HEK293T (cell line): Measurements from ENCODE around the gene KRT15.

Source experiments
- CTCF ChIA-PET: fragments of 350-600 bp; formaldehyde crosslinking; extraction: SDS; loops from one replicate; lab custom pipeline; 2021; ENCODE audit warnings: antibody characterized with exemption, inconsistent platforms; lab: Yijun Ruan, JAX
- POLR2A ChIA-PET: fragments of 350-600 bp; formaldehyde crosslinking; extraction: SDS; loops from one replicate; lab custom pipeline; 2020; ENCODE audit warnings: antibody characterized with exemption, inconsistent platforms; lab: Yijun Ruan, JAX
- DNase-seq: peaks from one replicate; pipeline ENCODE4 v3.0.0; 2012; ENCODE audit warnings: mixed read lengths; ENCODE audit errors: extremely low spot score
- ARNT ChIP-seq: fragments of 450-650 bp; IDR thresholded peaks from 2 replicates; pipeline ENCODE4 v1.6.1; 2017; ENCODE audit warnings: mild to moderate bottlenecking
- BHLHE40 ChIP-seq: fragments of 450-650 bp; IDR thresholded peaks from 2 replicates; pipeline ENCODE4 v1.6.1; 2016; ENCODE audit warnings: mild to moderate bottlenecking, moderate library complexity, borderline replicate concordance
- CTBP1 ChIP-seq: fragments of 450-650 bp; IDR thresholded peaks from 2 replicates; pipeline ENCODE4 v1.6.1; 2016; ENCODE audit warnings: borderline replicate concordance
- ELF4 ChIP-seq: fragments of 450-650 bp; IDR thresholded peaks from 2 replicates; pipeline ENCODE4 v1.6.1; 2017; ENCODE audit warnings: antibody characterized with exemption
- FOXA1 ChIP-seq: fragments of 450-650 bp; IDR thresholded peaks from 2 replicates; pipeline ENCODE4 v1.6.1; 2016; ENCODE audit warnings: mild to moderate bottlenecking
- FOXK2 ChIP-seq: fragments of 450-650 bp; IDR thresholded peaks from 2 replicates; pipeline ENCODE4 v1.6.1; 2016; ENCODE audit warnings: mild to moderate bottlenecking
- FOXM1 ChIP-seq: fragments of 450-650 bp; IDR thresholded peaks from 2 replicates; pipeline ENCODE4 v1.6.1; 2017; ENCODE audit warnings: mild to moderate bottlenecking, borderline replicate concordance
- HDGF ChIP-seq: fragments of 450-650 bp; IDR thresholded peaks from 2 replicates; pipeline ENCODE4 v1.6.1; 2017; ENCODE audit warnings: antibody characterized with exemption, borderline replicate concordance
- L3MBTL2 ChIP-seq: fragments of 450-650 bp; conservative IDR thresholded peaks from 2 replicates; pipeline ENCODE4 v1.6.1; 2016; ENCODE audit warnings: mild to moderate bottlenecking
- LEF1 ChIP-seq: fragments of 450-650 bp; IDR thresholded peaks from 2 replicates; pipeline ENCODE4 v1.6.1; 2017; ENCODE audit warnings: mild to moderate bottlenecking, borderline replicate concordance
- NFRKB ChIP-seq: fragments of 450-650 bp; IDR thresholded peaks from 2 replicates; pipeline ENCODE4 v1.6.1; 2016; ENCODE audit warnings: mild to moderate bottlenecking, moderate library complexity
- SP1 ChIP-seq: fragments of 450-650 bp; IDR thresholded peaks from 2 replicates; pipeline ENCODE4 v1.6.1; 2017
- SUZ12 ChIP-seq: fragments of 450-650 bp; IDR thresholded peaks from 2 replicates; pipeline ENCODE4 v1.6.1; 2016; ENCODE audit warnings: mild to moderate bottlenecking
- TARDBP ChIP-seq: fragments of 450-650 bp; IDR thresholded peaks from 2 replicates; pipeline ENCODE4 v1.6.1; 2016
- ZNF384 ChIP-seq: fragments of 450-650 bp; IDR thresholded peaks from 2 replicates; pipeline ENCODE4 v1.6.1; 2016
- TF ChIP-seq, protein P1 (sequence below): fragments of 450-650 bp; IDR thresholded peaks from 2 replicates; pipeline ENCODE4 v1.6.1; 2016

The KRT15 gene

DNA sequence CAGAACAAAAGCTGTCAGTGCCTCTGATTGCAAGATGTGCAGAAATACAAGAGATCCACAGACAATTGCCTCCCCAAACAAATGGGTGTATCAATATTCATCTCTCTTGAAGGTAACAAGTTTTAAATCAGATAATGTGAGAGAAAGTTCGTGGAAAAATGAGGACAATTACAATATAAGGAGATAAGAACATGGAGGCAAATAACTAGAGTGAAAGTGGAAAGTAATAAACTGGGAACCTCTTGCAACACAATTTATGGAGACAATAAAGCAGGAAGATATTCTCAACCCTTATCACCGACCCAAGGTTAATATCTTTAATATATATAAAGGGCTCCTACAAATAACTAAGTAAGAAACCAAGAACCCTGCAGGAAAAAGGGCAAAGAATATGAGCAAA is 23.7 kb upstream of the KRT15 start:
- TF ChIP-seq CTBP1: no peak
- TF ChIP-seq SP1: no peak
- TF ChIP-seq ARNT: no peak
- TF ChIP-seq FOXK2: no peak
- TF ChIP-seq SUZ12: no peak
- TF ChIP-seq, protein P1, sequence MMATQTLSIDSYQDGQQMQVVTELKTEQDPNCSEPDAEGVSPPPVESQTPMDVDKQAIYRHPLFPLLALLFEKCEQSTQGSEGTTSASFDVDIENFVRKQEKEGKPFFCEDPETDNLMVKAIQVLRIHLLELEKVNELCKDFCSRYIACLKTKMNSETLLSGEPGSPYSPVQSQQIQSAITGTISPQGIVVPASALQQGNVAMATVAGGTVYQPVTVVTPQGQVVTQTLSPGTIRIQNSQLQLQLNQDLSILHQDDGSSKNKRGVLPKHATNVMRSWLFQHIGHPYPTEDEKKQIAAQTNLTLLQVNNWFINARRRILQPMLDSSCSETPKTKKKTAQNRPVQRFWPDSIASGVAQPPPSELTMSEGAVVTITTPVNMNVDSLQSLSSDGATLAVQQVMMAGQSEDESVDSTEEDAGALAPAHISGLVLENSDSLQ: no peak
- no peak for TF ChIP-seq TARDBP
- TF ChIP-seq ZNF384: no peak
- ChIA-PET CTCF (interaction anchor here (0.6 to 1.5 kb wide), 3 partner anchors 81 to 128 kb away, joined by 4 to 5 read pairs (median 5); no protein-coding TSS in a partner anchor), POLR2A (interaction anchor here (0.9 to 1.0 kb wide), 2 partner anchors 123 to 146 kb away, joined by 3 to 4 read pairs; partner anchors contain the start of gene EIF1)
- DNase-seq: no peak

DNA sequence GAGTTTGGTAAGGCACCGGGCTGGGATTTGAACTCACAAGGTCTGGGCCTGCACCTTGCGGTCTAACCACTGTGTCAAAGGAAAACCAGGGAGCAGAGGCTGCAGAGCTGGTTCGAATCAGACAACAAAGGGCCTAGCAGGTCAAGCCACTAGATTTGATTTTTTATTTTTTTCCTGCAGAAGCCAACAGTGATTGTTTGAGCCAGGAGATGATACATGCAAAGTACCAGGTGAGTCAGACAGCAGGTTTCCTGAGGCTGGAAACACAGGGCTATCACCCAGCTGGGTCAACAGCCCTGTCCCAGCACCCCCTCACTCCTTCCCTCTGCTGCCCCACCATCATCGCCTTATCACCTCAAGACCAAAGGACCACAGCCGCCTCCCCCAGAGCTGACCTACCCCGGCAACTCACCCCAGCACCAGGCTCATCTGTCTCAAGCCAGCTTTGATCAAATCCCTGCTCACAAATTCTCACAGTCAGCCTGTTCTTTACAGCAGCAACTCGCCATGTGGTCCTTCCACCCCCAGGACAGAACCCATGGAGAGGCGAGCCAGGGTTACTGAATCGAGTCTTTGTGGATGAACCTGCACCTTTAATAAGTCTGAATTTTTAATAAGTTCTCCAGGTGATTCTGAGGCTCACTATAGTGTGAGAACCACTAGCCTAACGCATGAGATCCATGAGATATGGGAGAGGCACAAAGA is 22.4 kb upstream of the KRT15 start:
- no peak for DNase-seq
- ChIA-PET CTCF (interaction anchor here (1.1 to 2.8 kb wide), 2 partner anchors 8 to 108 kb away, joined by 5 to 36 read pairs; no protein-coding TSS in a partner anchor), POLR2A (interaction anchor here (1.3 kb wide), 1 partner anchor 894 kb away, joined by 3 read pairs; the partner anchor contains the start of gene SMARCE1)
- TF ChIP-seq ZNF384 (no peak), FOXA1 (no peak), TARDBP (no peak), SP1 (no peak), FOXK2 (no peak), LEF1 (no peak), ARNT (no peak), SUZ12 (no peak), FOXM1 (no peak), BHLHE40 (no peak)
- TF ChIP-seq, protein P1: no peak

DNA sequence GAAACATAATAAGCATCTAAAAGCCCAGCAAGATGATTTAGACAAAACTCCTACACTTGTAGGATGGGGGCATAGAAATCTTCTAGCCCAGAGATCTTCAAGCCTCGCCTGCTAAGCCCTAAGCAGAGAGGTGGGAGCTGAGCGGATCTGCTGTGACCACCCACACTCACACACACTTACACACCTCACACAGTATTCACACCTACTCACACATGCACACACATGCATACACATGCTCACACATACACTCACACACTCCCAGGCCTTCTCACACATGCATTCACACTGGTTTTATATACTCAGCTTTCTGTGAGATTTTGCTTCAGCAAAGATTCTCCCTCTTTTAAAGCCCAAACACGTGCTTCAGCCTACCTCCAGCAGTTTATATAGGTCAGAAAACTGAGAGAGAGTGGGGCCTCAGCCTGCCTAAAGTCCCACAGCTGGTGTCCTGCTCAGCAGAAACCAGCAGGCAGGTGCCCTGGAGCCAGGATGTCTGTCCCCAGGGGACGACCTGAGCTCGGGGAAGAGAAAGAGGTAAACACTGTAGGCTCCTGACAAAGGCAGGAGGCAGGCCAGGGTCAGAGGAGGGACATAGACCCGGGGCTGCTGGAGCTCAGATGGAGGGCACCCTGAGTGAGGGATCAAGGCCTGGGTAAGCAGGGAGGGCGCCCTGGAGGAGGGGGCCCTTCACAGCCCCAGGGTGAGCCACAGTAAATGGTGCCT is 21.4 kb upstream of the KRT15 start:
- POLR2A ChIA-PET: no interaction called here
- TF ChIP-seq FOXA1: no peak
- no peak for TF ChIP-seq FOXM1
- no peak for TF ChIP-seq LEF1
- no peak for TF ChIP-seq ZNF384
- TF ChIP-seq FOXK2: no peak
- TF ChIP-seq BHLHE40: no peak
- TF ChIP-seq L3MBTL2: no peak
- no peak for TF ChIP-seq CTBP1
- no peak for TF ChIP-seq ELF4
- TF ChIP-seq SP1: no peak
- TF ChIP-seq, protein P1: no peak
- no peak for TF ChIP-seq NFRKB
- no peak for TF ChIP-seq TARDBP
- no peak for TF ChIP-seq HDGF
- TF ChIP-seq SUZ12: no peak
- TF ChIP-seq ARNT: no peak
- DNase-seq: no peak
- CTCF ChIA-PET: interaction anchor here (2.8 kb wide), 1 partner anchor 9 kb away, joined by 36 read pairs; no protein-coding TSS in a partner anchor

DNA sequence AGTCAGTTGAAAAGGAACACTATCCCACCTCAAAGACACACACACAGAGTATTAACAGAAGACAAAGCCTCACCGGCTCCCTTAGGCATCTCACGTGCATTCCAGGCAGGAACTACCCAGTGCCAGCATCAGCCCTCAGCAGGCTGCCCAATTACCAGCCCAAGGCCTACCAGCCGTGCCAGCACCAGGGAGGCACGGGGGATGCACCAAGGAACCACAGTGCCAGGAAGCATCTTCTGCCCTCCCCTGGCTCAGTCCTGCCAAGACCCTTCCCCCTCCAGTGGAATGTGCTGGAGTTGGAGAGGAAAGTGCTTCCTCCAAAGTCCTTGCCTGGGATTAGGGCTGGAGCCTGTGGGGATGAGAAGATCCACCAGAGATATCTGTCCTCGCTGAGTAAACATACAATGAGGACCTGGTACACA is 20.4 kb upstream of the KRT15 start:
- TF ChIP-seq CTBP1 (no peak), LEF1 (no peak), ELF4 (no peak), BHLHE40 (no peak), ARNT (no peak), L3MBTL2 (no peak), NFRKB (no peak), HDGF (no peak), ZNF384 (no peak), FOXM1 (no peak), SUZ12 (no peak), SP1 (no peak), TARDBP (no peak), FOXK2 (no peak), FOXA1 (no peak)
- TF ChIP-seq, protein P1: no peak
- CTCF ChIA-PET: interaction anchor here (2.8 kb wide), 1 partner anchor 10 kb away, joined by 36 read pairs; no protein-coding TSS in a partner anchor
- DNase-seq: no peak
- POLR2A ChIA-PET: no interaction called here

DNA sequence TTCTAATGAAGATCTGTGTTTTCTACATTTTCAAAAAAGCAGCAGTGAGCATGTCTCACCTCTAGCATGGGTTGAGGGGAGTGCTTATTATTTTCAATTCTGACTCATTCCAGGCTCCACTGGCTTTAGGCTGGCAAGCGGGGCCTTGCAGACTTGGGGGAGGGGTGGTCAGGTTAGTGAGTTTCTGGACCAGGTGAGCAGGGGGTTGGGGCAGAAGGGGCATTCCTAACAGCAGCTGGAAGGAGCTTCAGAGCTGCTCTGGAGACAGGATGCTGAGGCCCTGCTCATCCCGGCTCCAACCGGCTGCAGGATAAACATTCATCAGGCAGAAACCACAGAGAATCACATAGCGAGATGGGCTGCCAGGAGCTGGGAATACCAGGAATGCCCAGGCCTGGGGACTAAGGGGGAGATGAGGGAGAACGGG is 19.9 kb upstream of the KRT15 start:
- no peak for DNase-seq
- POLR2A ChIA-PET: no interaction called here
- CTCF ChIA-PET: interaction anchor here (2.8 kb wide), 1 partner anchor 10 kb away, joined by 36 read pairs; no protein-coding TSS in a partner anchor
- TF ChIP-seq SP1 (no peak), NFRKB (no peak), ARNT (no peak), ZNF384 (no peak), ELF4 (no peak), HDGF (no peak), FOXK2 (no peak), LEF1 (no peak), FOXA1 (no peak), CTBP1 (no peak), BHLHE40 (no peak), FOXM1 (no peak), TARDBP (no peak), SUZ12 (no peak), L3MBTL2 (no peak)
- TF ChIP-seq, protein P1: no peak
